ENCODE measurements around the gene NCKAP5.

NCKAP5 gene

DNA sequence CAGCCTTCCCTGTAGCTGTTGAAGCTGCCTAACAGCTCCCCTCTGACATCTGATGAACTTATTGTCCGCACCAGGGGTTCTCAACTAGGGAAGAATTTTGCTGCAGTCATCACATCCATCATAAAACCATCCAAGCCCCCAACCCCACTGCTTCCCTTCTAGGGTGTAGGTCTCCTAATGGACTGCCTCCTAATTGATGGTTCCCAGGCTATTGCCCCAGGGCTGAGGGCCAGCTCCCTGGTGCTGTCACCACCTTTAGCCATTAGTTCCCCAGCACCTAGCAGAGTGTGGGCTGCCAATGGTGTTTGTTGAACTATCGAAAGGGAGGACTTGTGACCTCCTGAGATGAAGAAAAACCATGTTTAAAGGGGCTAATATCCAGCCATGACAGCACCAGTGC lies 125.9 kb downstream of the NCKAP5 start:
- no peaks in the 10 kb centered on the region for H3K36me3 ChIP-seq
- TF ChIP-seq, protein P1, sequence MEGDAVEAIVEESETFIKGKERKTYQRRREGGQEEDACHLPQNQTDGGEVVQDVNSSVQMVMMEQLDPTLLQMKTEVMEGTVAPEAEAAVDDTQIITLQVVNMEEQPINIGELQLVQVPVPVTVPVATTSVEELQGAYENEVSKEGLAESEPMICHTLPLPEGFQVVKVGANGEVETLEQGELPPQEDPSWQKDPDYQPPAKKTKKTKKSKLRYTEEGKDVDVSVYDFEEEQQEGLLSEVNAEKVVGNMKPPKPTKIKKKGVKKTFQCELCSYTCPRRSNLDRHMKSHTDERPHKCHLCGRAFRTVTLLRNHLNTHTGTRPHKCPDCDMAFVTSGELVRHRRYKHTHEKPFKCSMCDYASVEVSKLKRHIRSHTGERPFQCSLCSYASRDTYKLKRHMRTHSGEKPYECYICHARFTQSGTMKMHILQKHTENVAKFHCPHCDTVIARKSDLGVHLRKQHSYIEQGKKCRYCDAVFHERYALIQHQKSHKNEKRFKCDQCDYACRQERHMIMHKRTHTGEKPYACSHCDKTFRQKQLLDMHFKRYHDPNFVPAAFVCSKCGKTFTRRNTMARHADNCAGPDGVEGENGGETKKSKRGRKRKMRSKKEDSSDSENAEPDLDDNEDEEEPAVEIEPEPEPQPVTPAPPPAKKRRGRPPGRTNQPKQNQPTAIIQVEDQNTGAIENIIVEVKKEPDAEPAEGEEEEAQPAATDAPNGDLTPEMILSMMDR (IDR thresholded peaks at IDR 0.05; ENCODE audit: low read depth, low read length): no peak
- H3K9me3 ChIP-seq (ENCODE audit: severe bottlenecking): no peaks in the 10 kb centered on the region
- H3K27ac ChIP-seq: no peak overlapping the region
- H3K27me3 ChIP-seq (ENCODE audit: insufficient read depth, low read depth, severe bottlenecking): no peaks in the 10 kb centered on the region
- DNase-seq: no peak
- no peak overlapping the region for H3K4me3 ChIP-seq (ENCODE audit: low read depth, low read length)

DNA sequence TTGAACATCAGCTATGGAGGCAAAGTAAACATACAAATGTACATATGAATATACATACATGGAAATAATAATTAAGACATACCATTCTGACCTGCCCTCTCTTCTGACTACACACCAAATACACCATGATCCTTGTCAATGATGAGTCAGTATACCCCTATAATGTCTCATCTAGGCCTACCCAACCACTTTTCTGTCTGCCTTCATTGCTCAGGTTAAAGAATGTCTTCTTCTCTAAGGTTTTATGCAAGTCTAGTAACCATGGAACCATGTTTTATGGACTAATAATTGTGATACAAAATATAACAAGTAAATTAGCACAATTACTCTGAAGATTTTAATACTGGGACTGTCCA lies 128.7 kb downstream of the NCKAP5 start:
- H3K27me3 ChIP-seq (ENCODE audit: insufficient read depth, low read depth, severe bottlenecking): no peaks in the 10 kb centered on the region
- H3K9me3 ChIP-seq (ENCODE audit: severe bottlenecking): no peaks in the 10 kb centered on the region
- DNase-seq: no peak
- no peak overlapping the region for H3K4me3 ChIP-seq (ENCODE audit: low read depth, low read length)
- no peak overlapping the region for H3K27ac ChIP-seq
- TF ChIP-seq, protein P1 (IDR thresholded peaks at IDR 0.05; ENCODE audit: low read depth, low read length): no peak
- no peaks in the 10 kb centered on the region for H3K36me3 ChIP-seq

DNA sequence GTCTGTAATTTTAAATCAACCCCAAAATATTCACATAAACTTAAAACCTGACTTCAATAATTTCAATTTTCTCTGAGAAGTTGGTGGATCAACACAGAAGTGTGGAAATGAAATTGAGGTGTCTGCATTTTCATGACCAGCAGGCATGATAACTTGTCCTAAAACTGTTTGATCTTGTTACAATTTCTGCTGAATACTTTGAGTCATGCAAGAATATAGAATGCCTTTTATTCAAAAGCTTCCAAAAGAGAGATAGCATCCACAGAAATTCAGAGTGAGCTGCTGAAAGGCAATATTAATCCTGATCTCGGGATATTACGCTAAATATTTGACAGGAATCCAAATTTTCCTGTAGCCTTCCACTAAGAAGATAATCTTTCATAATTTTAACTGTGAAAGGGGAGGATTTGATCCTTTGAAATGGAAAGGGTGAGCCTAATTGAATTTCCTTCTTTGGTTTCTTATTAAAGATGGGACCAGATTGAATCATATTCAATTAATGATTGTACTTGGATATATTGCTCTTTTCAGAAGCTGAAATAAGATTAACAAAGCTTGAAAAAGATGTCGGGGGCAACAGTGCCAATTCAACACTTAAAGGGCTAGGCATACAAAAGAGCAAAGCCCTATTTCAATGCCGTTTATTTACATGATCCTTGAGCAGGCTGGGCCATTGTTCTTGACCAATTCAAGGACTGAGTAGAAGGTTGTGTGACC lies 129.3 kb downstream of the NCKAP5 start:
- DNase-seq: no peak
- H3K4me3 ChIP-seq (ENCODE audit: low read depth, low read length): no peak overlapping the region
- no peaks in the 10 kb centered on the region for H3K36me3 ChIP-seq
- H3K27me3 ChIP-seq (ENCODE audit: insufficient read depth, low read depth, severe bottlenecking): no peaks in the 10 kb centered on the region
- no peaks in the 10 kb centered on the region for H3K9me3 ChIP-seq (ENCODE audit: severe bottlenecking)
- no peak overlapping the region for H3K27ac ChIP-seq
- TF ChIP-seq, protein P1 (IDR thresholded peaks at IDR 0.05; ENCODE audit: low read depth, low read length): no peak

DNA sequence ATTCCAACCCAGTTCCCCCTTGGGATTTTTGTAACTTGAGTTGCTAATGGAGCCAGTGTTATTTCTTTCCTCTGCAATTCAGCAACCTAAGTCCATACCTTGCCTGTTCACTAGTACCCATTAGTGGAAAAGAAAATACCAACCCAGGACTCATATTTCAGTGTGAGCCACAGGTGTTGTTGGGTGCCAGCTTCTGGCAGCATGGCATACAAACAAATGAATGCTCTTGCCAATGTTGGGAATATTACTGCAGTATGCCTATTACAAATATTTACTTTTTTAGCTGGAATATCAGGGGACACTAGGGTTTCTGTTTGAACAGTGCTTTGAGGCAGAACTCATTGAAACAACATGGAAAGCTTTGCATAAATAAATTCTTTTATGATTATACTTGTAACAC lies 130.2 kb downstream of the NCKAP5 start:
- Histone ChIP-seq H3K9me3 (ENCODE audit: severe bottlenecking) (no peaks in the 10 kb centered on the region), H3K4me3 (ENCODE audit: low read depth, low read length) (no peak overlapping the region), H3K27ac (no peak overlapping the region), H3K36me3 (no peaks in the 10 kb centered on the region), H3K27me3 (ENCODE audit: insufficient read depth, low read depth, severe bottlenecking) (no peaks in the 10 kb centered on the region)
- no peak for DNase-seq
- TF ChIP-seq, protein P1 (IDR thresholded peaks at IDR 0.05; ENCODE audit: low read depth, low read length): no peak

DNA sequence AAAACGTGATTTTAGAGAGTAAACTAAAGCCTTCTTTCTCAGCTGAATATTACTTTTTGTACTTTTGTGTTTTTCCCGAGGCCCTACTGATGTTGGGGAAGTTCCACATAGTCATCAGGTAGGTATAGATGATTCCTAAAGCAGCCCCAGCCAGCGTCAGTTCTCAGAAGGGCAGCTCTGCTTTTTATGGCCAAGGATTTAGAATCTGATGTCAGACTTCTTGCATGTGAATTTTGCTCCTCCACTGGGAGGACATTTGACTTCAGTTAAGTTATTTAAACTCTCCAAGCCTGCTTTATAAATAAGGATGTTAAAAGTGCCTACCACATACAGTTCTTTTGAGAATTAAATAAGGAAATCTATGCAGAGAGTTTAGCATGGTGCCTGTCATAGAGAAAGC lies 130.8 kb downstream of the NCKAP5 start:
- no peak overlapping the region for H3K27ac ChIP-seq

More for the DNA sequence above, 130.8 kb downstream of the NCKAP5 start:
- TF ChIP-seq, protein P1 (IDR thresholded peaks at IDR 0.05; ENCODE audit: low read depth, low read length): no peak
- no peaks in the 10 kb centered on the region for H3K36me3 ChIP-seq
- no peaks in the 10 kb centered on the region for H3K9me3 ChIP-seq (ENCODE audit: severe bottlenecking)
- no peak for DNase-seq
- H3K4me3 ChIP-seq (ENCODE audit: low read depth, low read length): no peak overlapping the region
- H3K27me3 ChIP-seq (ENCODE audit: insufficient read depth, low read depth, severe bottlenecking): no peaks in the 10 kb centered on the region

Measured in WERI-Rb-1 (cell line).